Chondrocyte (in vitro differentiated cells): ENCODE data around the gene LGI2. TPM values are rescaled to one million over a fixed set of nuclear protein-coding genes. Genes with fewer than 3 reads are reported as not detected.

Experiments used
- DNase-seq: peaks from one replicate; pipeline ENCODE4 v3.0.0; 2021; ENCODE audit warnings: mixed read lengths, low spot score
- H3K27ac Mint-ChIP-seq: one replicate; pipeline ENCODE4 v1.8.0; 2021; ENCODE audit warnings: mild to moderate bottlenecking, moderate library complexity, mixed read lengths; ENCODE audit not compliant: unreplicated experiment
- H3K27me3 Mint-ChIP-seq: 2 replicates; pipeline ENCODE4 v1.8.0; 2021; ENCODE audit warnings: low read depth, mixed read lengths
- H3K36me3 Mint-ChIP-seq: 2 replicates; pipeline ENCODE4 v1.8.0; 2021; ENCODE audit warnings: low read depth, mixed read lengths
- H3K4me1 Mint-ChIP-seq: 2 replicates; pipeline ENCODE4 v1.8.0; 2021; ENCODE audit warnings: low read depth, mild to moderate bottlenecking, mixed read lengths
- H3K4me3 Mint-ChIP-seq: one replicate; pipeline ENCODE4 v1.8.0; 2021; ENCODE audit warnings: mild to moderate bottlenecking, moderate library complexity, mixed read lengths; ENCODE audit not compliant: unreplicated experiment
- H3K9me3 Mint-ChIP-seq: 2 replicates; pipeline ENCODE4 v1.8.0; 2021; ENCODE audit warnings: low read depth, mixed read lengths
- total RNA-seq: library from RNA; stranded (reverse); gene quantifications from 3 replicates; pipeline ENCODE4 v1.2.1, GENCODE V29; 2021
- TF ChIP-seq, protein P1 (sequence below): fragments of 200-600 bp; sonication (generic); IDR thresholded peaks from 2 replicates; pipeline ENCODE4 v1.5.0; 2021; ENCODE audit warnings: antibody characterized with exemption, mild to moderate bottlenecking, moderate library complexity

LGI2 gene
- total RNA-seq, 1 donor from 2014 or later: 0.30 TPM

DNA sequence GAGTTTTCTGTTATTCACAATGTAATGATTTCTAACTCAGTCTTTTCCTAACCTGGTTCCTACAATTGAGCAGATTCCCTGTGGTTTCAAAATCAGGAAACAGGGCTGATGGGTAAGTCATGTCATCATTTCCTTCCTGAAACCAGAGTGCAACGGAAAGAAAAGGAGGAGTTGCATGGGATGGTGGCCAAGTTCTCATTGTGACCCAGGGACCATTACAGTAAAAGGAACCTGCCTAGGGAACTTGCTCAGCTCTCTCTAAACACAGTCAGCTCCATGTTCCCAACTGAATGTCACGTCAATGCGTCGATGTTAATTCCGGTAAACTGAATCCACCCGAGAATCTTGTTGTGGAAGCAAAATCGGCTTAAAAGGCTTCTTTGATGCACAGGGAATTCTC lies 51.2 kb downstream of the LGI2 start:
- no peak for DNase-seq
- Mint-ChIP-seq H3K4me3 (no peak overlapping the region), H3K27ac (no peak overlapping the region)

DNA sequence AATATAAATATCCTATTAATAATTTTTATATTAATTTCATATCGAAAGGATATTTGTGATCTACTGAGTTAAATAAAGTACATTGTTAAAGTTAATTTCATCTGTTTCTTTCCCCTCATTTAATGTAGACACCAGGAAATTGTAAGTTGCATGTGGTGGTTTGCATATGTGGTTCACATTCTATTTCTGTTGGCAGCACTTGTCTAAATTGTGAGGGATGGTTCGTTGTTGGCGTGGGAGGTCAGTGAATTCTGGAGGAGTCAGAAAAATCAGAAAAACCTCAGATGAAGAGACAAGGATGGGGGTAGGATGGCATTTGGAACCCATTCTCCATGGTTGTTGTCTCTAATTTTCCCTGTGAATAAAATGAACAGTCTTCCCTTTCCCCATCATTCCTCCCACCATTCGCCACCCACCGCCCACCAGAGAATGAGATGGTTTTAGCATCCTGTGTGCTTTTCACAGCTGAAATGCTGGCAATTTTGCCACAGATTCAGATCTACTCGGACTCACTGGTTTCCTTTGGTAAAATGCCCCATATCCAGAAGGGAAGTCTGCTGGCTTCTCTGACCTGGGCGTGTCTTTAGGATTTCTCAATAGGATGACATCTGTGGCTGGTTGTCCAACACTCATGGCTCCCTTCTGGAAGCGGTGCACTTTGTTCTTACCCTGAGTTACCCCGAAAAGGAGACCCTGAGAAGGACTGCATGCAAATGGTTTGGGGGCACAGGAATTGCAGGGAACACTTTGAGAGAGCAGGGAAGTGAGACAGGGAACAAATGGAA lies 52.3 kb downstream of the LGI2 start:
- H3K36me3 Mint-ChIP-seq: no peaks in the 10 kb centered on the region
- H3K27me3 Mint-ChIP-seq: peaks cover 26% of the 10 kb centered on the region
- H3K27ac Mint-ChIP-seq: no peak overlapping the region
- no peak for DNase-seq
- TF ChIP-seq, protein P1, sequence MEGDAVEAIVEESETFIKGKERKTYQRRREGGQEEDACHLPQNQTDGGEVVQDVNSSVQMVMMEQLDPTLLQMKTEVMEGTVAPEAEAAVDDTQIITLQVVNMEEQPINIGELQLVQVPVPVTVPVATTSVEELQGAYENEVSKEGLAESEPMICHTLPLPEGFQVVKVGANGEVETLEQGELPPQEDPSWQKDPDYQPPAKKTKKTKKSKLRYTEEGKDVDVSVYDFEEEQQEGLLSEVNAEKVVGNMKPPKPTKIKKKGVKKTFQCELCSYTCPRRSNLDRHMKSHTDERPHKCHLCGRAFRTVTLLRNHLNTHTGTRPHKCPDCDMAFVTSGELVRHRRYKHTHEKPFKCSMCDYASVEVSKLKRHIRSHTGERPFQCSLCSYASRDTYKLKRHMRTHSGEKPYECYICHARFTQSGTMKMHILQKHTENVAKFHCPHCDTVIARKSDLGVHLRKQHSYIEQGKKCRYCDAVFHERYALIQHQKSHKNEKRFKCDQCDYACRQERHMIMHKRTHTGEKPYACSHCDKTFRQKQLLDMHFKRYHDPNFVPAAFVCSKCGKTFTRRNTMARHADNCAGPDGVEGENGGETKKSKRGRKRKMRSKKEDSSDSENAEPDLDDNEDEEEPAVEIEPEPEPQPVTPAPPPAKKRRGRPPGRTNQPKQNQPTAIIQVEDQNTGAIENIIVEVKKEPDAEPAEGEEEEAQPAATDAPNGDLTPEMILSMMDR: no peak
- no peaks in the 10 kb centered on the region for H3K9me3 Mint-ChIP-seq
- H3K4me3 Mint-ChIP-seq: no peak overlapping the region
- H3K4me1 Mint-ChIP-seq: peaks cover 8% of the 10 kb centered on the region

More for the DNA sequence above, 51.2 kb downstream of the LGI2 start:
- Mint-ChIP-seq H3K4me1 (peaks cover 6% of the 10 kb centered on the region), H3K27me3 (peaks cover 24% of the 10 kb centered on the region), H3K36me3 (no peaks in the 10 kb centered on the region), H3K9me3 (no peaks in the 10 kb centered on the region)
- TF ChIP-seq, protein P1: no peak

- Mint-ChIP-seq H3K9me3 (no peaks in the 10 kb centered on the region), H3K4me1 (peaks cover 14% of the 10 kb centered on the region), H3K27ac (no peak overlapping the region), H3K27me3 (peaks cover 26% of the 10 kb centered on the region), H3K36me3 (no peaks in the 10 kb centered on the region), H3K4me3 (no peak overlapping the region)
- TF ChIP-seq, protein P1: no peak
- DNase-seq: no peak
These were observed 55.2 kb downstream of the LGI2 start for GRCh38 chr4:24975510-24975909.

- Mint-ChIP-seq H3K4me1 (peaks cover 8% of the 10 kb centered on the region), H3K4me3 (no peak overlapping the region), H3K27ac (no peak overlapping the region), H3K36me3 (no peaks in the 10 kb centered on the region), H3K27me3 (peaks cover 26% of the 10 kb centered on the region), H3K9me3 (no peaks in the 10 kb centered on the region)
- TF ChIP-seq, protein P1: no peak
- DNase-seq: no peak
These were observed 56.8 kb downstream of the LGI2 start for GRCh38 chr4:24973747-24974601.

GRCh38 chr4:24973404-24973746 lies 57.4 kb downstream of the LGI2 start:
- Mint-ChIP-seq H3K36me3 (no peaks in the 10 kb centered on the region), H3K4me1 (peaks cover 8% of the 10 kb centered on the region), H3K27ac (no peak overlapping the region), H3K9me3 (no peaks in the 10 kb centered on the region), H3K27me3 (peaks cover 21% of the 10 kb centered on the region), H3K4me3 (no peak overlapping the region)
- no peak for DNase-seq
- TF ChIP-seq, protein P1: no peak
